Measurements from ENCODE around the gene PSMB10. TPM values are rescaled to one million over a fixed set of nuclear protein-coding genes. Genes with fewer than 3 reads are reported as not detected.

Gene PSMB10
- total RNA-seq, 1 donor from 2014 or later: 21.7 TPM

GRCh38 chr16:67964477-67965131 is 28.0 kb upstream of the PSMB10 start:
- no peak for ATAC-seq

GRCh38 chr16:67963662-67964321 is 27.1 kb upstream of the PSMB10 start:
- DNase-seq (ENCODE audit: low spot score) (no peak), ATAC-seq (no peak)

More at GRCh38 chr16:67964477-67965131, 28.0 kb upstream of the PSMB10 start:
- DNase-seq (ENCODE audit: low spot score): no peak

GRCh38 chr16:67963292-67963661 is 26.6 kb upstream of the PSMB10 start:
- DNase-seq (ENCODE audit: low spot score) (no peak), ATAC-seq (no peak)

GRCh38 chr16:67962135-67962534 is 25.5 kb upstream of the PSMB10 start:
- DNase-seq (ENCODE audit: low spot score) (no peak), ATAC-seq (no peak)

GRCh38 chr16:67961551-67961957 is 24.9 kb upstream of the PSMB10 start:
- peak; percentile 94 for DNase-seq (ENCODE audit: low spot score)
- ATAC-seq: peak; percentile 81

GRCh38 chr16:67959536-67960329 is 23.1 kb upstream of the PSMB10 start:
- ATAC-seq (peak; percentile 8), DNase-seq (ENCODE audit: low spot score) (no peak)

- ATAC-seq: no peak
- DNase-seq (ENCODE audit: low spot score): no peak
Observed at GRCh38 chr16:67957622-67958021, 21.0 kb upstream of the PSMB10 start.

GRCh38 chr16:67954421-67955196 is 18.0 kb upstream of the PSMB10 start:
- peak; percentile 94 for ATAC-seq
- peak; percentile 79 for DNase-seq (ENCODE audit: low spot score)

GRCh38 chr16:67953641-67954375 is 17.2 kb upstream of the PSMB10 start:
- peak; percentile 49 for DNase-seq (ENCODE audit: low spot score)
- peak; percentile 45 for ATAC-seq

GRCh38 chr16:67951485-67951884 is 14.8 kb upstream of the PSMB10 start:
- DNase-seq (ENCODE audit: low spot score) (no peak), ATAC-seq (no peak)

GRCh38 chr16:67950335-67950843 is 13.7 kb upstream of the PSMB10 start:
- no peak for DNase-seq (ENCODE audit: low spot score)
- ATAC-seq: no peak

- no peak for ATAC-seq
- no peak for DNase-seq (ENCODE audit: low spot score)
Observed at GRCh38 chr16:67949645-67950044, 13.0 kb upstream of the PSMB10 start.

GRCh38 chr16:67948015-67948414 is 11.4 kb upstream of the PSMB10 start:
- DNase-seq (ENCODE audit: low spot score) (no peak), ATAC-seq (no peak)

GRCh38 chr16:67946966-67947558 is 10.4 kb upstream of the PSMB10 start:
- no peak for DNase-seq (ENCODE audit: low spot score)
- no peak for ATAC-seq

- ATAC-seq (no peak), DNase-seq (ENCODE audit: low spot score) (no peak)
Observed at GRCh38 chr16:67946128-67946569, 9.5 kb upstream of the PSMB10 start.

GRCh38 chr16:67945392-67945933 is 8.8 kb upstream of the PSMB10 start:
- DNase-seq (ENCODE audit: low spot score): no peak
- no peak for ATAC-seq

- DNase-seq (ENCODE audit: low spot score) (no peak), ATAC-seq (no peak)
Observed at GRCh38 chr16:67944690-67945391, 8.2 kb upstream of the PSMB10 start.

GRCh38 chr16:67943619-67944504 is 7.2 kb upstream of the PSMB10 start, which contains the start of gene LCAT:
TSS of gene LCAT (minus strand) at chr16:67944120. CDS start at chr16:67944101, 19 bp downstream.
- ATAC-seq: peak; percentile 76
- peak; percentile 93 for DNase-seq (ENCODE audit: low spot score)

Data from left lobe of liver (tissue), 2 donors.